Measurements from ENCODE around the gene ARL6IP4.

The ARL6IP4 gene

DNA sequence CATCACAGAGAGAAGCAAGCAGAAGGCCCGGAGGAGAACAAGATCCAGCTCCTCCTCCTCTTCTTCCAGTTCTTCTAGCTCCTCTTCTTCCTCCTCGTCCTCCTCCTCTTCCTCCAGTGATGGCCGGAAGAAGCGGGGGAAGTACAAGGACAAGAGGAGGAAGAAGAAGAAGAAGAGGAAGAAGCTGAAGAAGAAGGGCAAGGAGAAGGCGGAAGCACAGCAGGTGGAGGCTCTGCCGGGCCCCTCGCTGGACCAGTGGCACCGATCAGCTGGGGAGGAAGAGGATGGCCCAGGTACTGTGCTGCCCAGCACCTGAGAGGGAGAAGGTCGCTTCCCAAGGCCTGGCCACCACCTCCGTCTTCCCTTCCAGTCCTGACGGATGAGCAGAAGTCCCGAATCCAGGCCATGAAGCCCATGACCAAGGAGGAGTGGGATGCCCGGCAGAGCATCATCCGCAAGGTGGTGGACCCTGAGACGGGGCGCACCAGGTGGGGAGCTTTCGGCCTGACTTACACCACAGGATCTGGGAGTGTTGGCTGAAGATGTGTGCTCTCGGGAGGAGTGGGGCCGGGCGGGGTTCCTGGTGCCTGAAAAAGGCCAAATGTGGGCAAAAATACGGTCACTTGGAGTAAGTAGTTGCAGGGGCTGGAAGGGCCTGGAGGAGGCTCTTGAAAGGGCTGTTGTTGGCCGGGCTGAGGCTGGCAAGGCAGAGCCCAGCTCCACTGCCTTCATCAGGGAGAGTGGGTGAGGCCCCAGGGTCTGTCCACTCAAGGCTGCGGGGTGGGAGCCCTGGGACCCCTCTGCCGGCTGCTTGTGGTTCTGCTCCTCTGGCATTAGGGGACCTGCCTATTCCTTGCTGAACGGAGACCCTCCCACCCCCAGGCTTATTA is 1.4 kb downstream of the ARL6IP4 start:
- no peak for DNase-seq (ENCODE audit: insufficient read length, low spot score)
- FAIRE-seq = no peak
- TF ChIP-seq PAX5 (IDR thresholded peaks at IDR 0.05; ENCODE audit: insufficient read depth, low read length, severe bottlenecking) (no peak), TAF1 (IDR thresholded peaks at IDR 0.05; ENCODE audit: low read depth, low read length) (no peak), SPI1 (IDR thresholded peaks at IDR 0.05; ENCODE audit: low read depth, low read length) (no peak), POLR2AphosphoS5 (IDR thresholded peaks at IDR 0.05; ENCODE audit: low read depth, low read length) (no peak), POLR2A (IDR thresholded peaks at IDR 0.05; ENCODE audit: low read depth, low read length) (no peak), POU2F2 (IDR thresholded peaks at IDR 0.05; ENCODE audit: low read depth, low read length) (no peak)

DNA sequence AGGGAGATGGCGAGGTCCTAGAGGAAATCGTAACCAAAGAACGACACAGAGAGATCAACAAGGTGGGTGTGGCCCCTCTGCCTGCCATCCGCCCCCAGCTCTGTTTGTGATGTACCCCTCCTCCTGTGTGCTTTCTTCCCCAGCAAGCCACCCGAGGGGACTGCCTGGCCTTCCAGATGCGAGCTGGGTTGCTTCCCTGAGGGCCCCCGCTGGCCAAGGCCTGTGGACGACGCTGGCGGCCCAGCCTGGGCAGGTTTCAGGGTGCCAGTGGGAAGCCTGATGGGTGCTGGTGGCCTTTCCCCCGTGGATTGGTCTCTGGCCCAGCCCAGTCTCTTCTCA is 2.0 kb downstream of the ARL6IP4 start:
- DNase-seq (ENCODE audit: insufficient read length, low spot score) = no peak
- no peak for FAIRE-seq
- TF ChIP-seq POLR2AphosphoS5 (IDR thresholded peaks at IDR 0.05; ENCODE audit: low read depth, low read length) = no peak
- no peak for TF ChIP-seq PAX5 (IDR thresholded peaks at IDR 0.05; ENCODE audit: insufficient read depth, low read length, severe bottlenecking)
- no peak for TF ChIP-seq POLR2A (IDR thresholded peaks at IDR 0.05; ENCODE audit: low read depth, low read length)
- TF ChIP-seq SPI1 (IDR thresholded peaks at IDR 0.05; ENCODE audit: low read depth, low read length) = no peak
- no peak for TF ChIP-seq TAF1 (IDR thresholded peaks at IDR 0.05; ENCODE audit: low read depth, low read length)
- no peak for TF ChIP-seq POU2F2 (IDR thresholded peaks at IDR 0.05; ENCODE audit: low read depth, low read length)

DNA sequence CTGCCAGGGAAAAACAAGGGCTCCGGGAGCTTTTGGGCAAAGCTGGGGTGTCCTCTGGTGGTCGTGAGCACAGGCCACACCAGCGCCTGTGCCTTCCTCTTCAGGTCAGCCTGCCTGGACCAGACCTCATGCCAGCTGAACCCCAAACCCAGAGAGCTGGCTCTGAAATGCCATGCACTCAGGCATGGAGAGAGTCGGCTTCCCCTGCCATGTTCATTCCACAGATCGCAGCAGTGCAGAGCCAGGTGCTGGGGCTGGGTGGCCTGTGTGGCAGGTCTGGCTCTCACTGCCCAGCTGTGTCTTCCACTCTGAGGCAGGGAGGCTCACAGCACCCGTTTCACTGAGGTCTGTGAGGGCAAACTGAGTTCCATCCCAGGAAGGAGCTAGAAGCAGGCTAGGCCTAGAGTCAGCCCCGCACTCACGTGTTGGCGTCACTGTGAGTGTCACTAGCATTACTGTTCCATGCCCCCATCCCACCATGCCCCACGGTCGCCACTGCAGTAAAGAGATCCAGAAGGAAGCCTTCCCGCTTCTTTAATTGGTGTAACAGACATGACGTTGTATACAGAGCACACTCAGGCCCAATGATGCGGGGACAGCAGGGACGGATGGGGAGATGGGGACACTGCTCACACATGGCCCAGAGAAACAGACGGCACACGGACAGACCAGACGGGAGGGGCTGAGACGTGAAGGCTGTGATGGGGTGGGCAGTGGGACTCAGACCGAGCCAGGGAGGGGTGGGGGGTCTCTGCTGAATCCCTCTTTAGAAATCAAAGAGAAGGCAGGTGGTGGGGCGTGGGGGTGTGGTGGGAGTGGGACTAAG is 2.7 kb downstream of the ARL6IP4 start:
- DNase-seq (ENCODE audit: insufficient read length, low spot score) (no peak), FAIRE-seq (no peak)
- TF ChIP-seq SPI1 (IDR thresholded peaks at IDR 0.05; ENCODE audit: low read depth, low read length) = no peak

DNA sequence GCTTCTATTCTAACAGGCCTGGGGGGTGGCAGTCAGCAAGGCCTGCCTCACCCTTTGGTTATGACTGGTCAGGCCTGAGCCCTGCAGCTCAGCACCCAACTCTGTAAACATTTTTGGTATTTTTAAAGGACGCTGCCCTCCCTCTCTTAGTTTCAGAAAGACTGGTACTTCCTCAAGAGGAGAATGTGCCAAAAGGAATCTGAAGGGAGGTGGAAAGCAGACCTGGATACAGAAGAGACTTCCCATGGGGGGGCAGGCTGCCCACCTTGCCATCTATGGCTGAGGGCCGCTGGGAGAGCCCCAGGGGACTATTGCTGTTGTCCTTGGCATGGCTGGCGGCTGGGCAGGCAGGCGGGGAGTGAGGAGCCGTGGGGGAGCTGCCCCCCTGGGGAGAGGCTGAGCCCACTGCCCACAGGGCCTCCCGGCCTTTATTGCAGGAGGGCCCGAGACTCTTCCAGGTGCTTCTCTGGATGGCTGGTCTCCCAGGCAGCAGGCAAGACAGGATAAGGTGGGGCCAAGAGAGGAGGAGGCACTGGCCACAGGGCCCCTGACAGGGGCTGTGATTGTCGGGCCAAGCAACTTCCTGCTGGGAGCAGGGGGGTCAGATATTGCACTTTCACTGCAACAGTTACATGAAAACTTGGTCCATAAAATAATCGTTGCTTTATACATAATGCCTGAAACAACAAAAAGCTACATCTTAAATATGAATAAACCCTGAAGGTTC is 3.5 kb downstream of the ARL6IP4 start:
- DNase-seq (ENCODE audit: insufficient read length, low spot score) (no peak), FAIRE-seq (no peak)
- TF ChIP-seq POLR2AphosphoS5 (IDR thresholded peaks at IDR 0.05; ENCODE audit: low read depth, low read length) = no peak
- TF ChIP-seq POLR2A (IDR thresholded peaks at IDR 0.05; ENCODE audit: low read depth, low read length) = no peak
- no peak for TF ChIP-seq PAX5 (IDR thresholded peaks at IDR 0.05; ENCODE audit: insufficient read depth, low read length, severe bottlenecking)
- no peak for TF ChIP-seq TAF1 (IDR thresholded peaks at IDR 0.05; ENCODE audit: low read depth, low read length)
- TF ChIP-seq POU2F2 (IDR thresholded peaks at IDR 0.05; ENCODE audit: low read depth, low read length) = no peak
- TF ChIP-seq SPI1 (IDR thresholded peaks at IDR 0.05; ENCODE audit: low read depth, low read length) = no peak

DNA sequence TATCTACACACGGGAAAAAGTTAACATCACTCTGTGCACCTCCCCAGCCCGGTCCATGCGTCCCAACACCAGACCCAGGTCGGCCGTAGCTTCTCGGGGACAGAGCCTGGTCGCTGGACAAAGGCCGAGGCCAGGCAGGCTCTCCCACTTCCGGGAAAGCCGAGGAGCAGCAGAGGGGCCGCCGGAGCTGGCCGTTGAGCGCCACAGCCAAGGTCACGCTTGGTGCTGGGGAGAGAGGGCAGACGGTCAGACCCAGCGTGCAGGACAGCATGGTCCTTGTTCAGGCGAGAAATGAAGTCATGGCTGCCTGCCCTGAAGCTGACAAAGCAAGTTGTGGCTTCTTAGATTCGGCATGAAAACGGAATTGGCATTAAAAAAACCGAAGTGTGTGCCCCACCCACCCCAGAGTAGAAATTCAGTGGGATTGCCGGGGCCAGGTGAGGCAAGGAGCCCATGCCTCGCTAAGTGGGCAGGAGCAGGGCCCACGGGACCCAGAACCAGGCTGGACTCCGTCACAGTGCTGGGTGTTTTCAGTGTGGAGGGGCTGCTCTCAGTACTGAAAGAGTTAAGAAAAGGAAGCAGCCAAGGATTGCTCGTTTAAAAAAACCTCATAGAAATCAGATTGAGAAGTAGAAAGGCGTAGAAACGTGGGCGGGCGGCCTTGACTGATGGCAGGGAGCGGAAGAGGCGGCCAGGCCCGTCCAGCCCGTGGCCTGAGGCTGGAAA is 4.3 kb downstream of the ARL6IP4 start:
- peak; percentile 40 for FAIRE-seq
- no peak; the same call in 1 of the 2 replicates for TF ChIP-seq POLR2A (IDR thresholded peaks at IDR 0.05; ENCODE audit: low read depth, low read length)
- no peak for TF ChIP-seq POLR2AphosphoS5 (IDR thresholded peaks at IDR 0.05; ENCODE audit: low read depth, low read length)
- TF ChIP-seq TAF1 (IDR thresholded peaks at IDR 0.05; ENCODE audit: low read depth, low read length) = no peak
- no peak for TF ChIP-seq SPI1 (IDR thresholded peaks at IDR 0.05; ENCODE audit: low read depth, low read length)
- TF ChIP-seq POU2F2 (IDR thresholded peaks at IDR 0.05; ENCODE audit: low read depth, low read length) = no peak
- DNase-seq (ENCODE audit: insufficient read length, low spot score) = no peak

DNA sequence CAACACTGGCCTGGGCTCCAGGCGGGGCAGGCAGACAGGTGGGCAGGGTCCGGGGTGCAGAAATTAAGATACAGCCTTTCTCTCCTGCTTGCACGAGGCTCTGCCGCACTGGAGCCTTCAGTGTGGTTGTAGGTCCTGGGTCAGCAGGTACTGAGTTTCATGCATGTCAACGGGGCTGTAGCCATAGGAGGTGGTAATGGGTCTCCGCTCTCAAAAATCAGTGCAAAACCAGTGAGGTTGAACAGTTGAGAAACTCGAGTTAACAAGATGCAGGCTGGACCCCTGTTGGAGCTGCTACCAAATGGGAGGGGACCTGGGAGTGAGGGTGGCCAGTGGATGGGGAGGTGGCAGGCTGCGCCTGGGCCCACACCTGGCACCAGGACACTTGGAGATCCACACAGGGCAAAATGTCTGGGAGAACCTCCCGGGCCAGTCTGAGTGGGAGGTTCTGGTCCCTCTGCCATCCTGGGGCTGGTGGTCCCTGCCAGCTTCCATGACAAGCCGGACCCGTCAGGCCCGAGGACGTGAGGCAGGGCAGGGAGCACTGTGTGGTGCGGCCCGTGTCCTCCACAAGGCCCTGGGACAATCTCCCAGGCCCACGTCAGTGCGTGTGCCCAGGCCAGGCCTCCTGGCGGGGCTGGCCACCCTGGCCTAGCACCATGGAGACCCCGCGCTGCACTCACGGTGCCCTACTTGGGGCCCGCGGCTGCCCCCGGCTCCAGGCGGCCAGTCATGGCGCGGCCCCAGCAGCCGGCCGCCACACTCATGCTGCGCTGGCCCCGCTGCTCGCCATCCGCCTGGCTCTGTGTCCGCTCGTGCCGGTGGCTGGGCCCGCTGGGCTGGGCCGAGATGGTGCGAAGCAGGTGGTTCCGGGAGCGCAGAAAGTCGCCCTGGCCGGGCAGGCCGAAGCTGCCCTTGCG is 5.1 kb downstream of the ARL6IP4 start:
- DNase-seq (ENCODE audit: insufficient read length, low spot score) (no peak), FAIRE-seq (no peak)
- TF ChIP-seq POU2F2 (IDR thresholded peaks at IDR 0.05; ENCODE audit: low read depth, low read length) (no peak), POLR2AphosphoS5 (IDR thresholded peaks at IDR 0.05; ENCODE audit: low read depth, low read length) (no peak), PAX5 (IDR thresholded peaks at IDR 0.05; ENCODE audit: insufficient read depth, low read length, severe bottlenecking) (no peak), POLR2A (IDR thresholded peaks at IDR 0.05; ENCODE audit: low read depth, low read length) (no peak), SPI1 (IDR thresholded peaks at IDR 0.05; ENCODE audit: low read depth, low read length) (no peak), TAF1 (IDR thresholded peaks at IDR 0.05; ENCODE audit: low read depth, low read length) (no peak)

DNA sequence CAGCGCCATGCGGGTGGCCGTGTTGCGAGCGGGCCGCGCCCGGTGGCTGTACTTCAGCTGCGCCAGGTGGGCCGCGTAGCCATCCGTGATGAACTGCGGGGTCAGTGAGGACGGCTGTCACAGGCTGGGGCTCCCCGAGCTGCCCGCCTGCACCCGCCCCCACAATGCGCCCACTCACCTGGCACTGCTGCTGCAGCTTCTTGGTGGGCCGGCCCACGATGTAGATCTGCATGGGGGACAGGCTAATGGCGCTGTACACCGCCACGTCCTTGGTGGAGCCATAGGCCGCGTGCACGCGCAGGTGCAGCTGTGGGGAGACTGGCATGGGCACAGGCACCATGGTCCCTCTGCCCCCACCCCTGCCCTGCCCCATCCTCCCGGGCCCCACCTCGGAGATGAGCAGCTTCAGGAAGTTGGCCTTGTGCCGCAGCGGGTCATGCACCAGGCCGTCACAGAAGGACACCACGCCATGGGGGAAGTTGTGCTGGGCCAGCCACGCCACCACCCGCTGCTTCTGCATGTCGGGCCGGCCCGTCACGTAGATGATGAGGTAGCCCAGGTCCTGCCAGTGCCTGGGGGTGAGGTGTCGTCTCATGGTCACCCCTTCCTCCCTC is 5.9 kb downstream of the ARL6IP4 start:
- FAIRE-seq (no peak), DNase-seq (ENCODE audit: insufficient read length, low spot score) (no peak)
- TF ChIP-seq TAF1 (IDR thresholded peaks at IDR 0.05; ENCODE audit: low read depth, low read length) (no peak), PAX5 (IDR thresholded peaks at IDR 0.05; ENCODE audit: insufficient read depth, low read length, severe bottlenecking) (no peak), POLR2A (IDR thresholded peaks at IDR 0.05; ENCODE audit: low read depth, low read length) (no peak), SPI1 (IDR thresholded peaks at IDR 0.05; ENCODE audit: low read depth, low read length) (no peak), POU2F2 (IDR thresholded peaks at IDR 0.05; ENCODE audit: low read depth, low read length) (no peak), POLR2AphosphoS5 (IDR thresholded peaks at IDR 0.05; ENCODE audit: low read depth, low read length) (no peak)

Measured in GM12891 (cell line).